SK-N-SH treated with all-trans-retinoic acid at 6 μM for 48 hours (cell line): ENCODE results near the gene TXK.

Source experiments
- ESRRG ChIP-seq: fragments of 250-450 bp; sonication (Bioruptor Pico); IDR thresholded peaks from 2 replicates; pipeline ENCODE4 v1.6.1; 2021; ENCODE audit warnings: mild to moderate bottlenecking
- PATZ1 ChIP-seq: fragments of 250-450 bp; sonication (Bioruptor Pico); IDR thresholded peaks from 2 replicates; pipeline ENCODE4 v1.8.0; 2020; ENCODE audit warnings: mild to moderate bottlenecking, moderate library complexity, borderline replicate concordance
- ZC3H10 ChIP-seq: fragments of 250-450 bp; sonication (Bioruptor Pico); IDR thresholded peaks from 2 replicates; pipeline ENCODE4 v1.5.1; 2021; ENCODE audit warnings: mild to moderate bottlenecking, moderate library complexity
- ZFP30 ChIP-seq: fragments of 450-650 bp; formaldehyde crosslinking; IDR thresholded peaks from 2 replicates; pipeline ENCODE4 v1.5.0; 2022; ENCODE audit warnings: mild to moderate bottlenecking, moderate library complexity

- TF ChIP-seq ZC3H10 (CRISPR knock-in tag) (no peak), ESRRG (CRISPR knock-in tag) (no peak), PATZ1 (CRISPR knock-in tag) (no peak), ZFP30 (no peak)
Observed at GRCh38 chr4:48090621-48091020, 43.4 kb downstream of the TXK start.
